Measurements from ENCODE around the gene NUCKS1. TPM values are rescaled to one million over a fixed set of nuclear protein-coding genes. Genes with fewer than 3 reads are reported as not detected.

Gene NUCKS1
- total RNA-seq, 1 experiment from 2014 or later = 237 TPM

DNA sequence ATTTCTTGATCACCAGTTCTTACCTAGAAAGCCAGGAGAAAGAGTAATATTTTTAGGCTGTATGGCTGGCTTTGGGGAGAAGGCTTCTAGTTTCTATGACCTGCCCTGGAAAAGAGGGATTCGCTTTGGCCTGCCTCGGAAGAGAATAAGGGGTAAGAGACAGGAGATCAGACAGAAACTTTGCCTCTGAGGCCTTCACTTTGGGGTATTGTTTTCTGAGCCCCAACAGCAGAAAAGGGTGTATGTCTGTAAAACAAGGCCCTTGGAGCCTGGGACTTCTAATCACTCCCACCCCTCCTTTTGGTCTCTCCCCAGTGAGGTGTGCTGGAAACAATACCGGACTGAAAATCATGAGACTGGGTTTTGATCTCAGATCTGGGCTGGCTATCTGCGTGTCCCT, 74.7 kb downstream of the NUCKS1 start:
- no peak for TF ChIP-seq TCF7L2 (IDR thresholded peaks at IDR 0.05; ENCODE audit: borderline replicate concordance, extremely low read depth, insufficient read depth, insufficient read length)
- TF ChIP-seq ZNF274 (IDR thresholded peaks at IDR 0.05; ENCODE audit: low read depth, low read length) = no peak
- no peak for TF ChIP-seq YY1 (IDR thresholded peaks at IDR 0.05; ENCODE audit: extremely low read depth, insufficient replicate concordance, low read depth, low read length)
- TF ChIP-seq ZFX (IDR thresholded peaks at IDR 0.05) = no peak
- no peak for TF ChIP-seq EZH2 (IDR thresholded peaks at IDR 0.05)
- no peak for TF ChIP-seq JUND (IDR thresholded peaks at IDR 0.05)
- TF ChIP-seq, protein P1, sequence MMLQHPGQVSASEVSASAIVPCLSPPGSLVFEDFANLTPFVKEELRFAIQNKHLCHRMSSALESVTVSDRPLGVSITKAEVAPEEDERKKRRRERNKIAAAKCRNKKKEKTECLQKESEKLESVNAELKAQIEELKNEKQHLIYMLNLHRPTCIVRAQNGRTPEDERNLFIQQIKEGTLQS (IDR thresholded peaks at IDR 0.05) = no peak
- TF ChIP-seq, protein P2, sequence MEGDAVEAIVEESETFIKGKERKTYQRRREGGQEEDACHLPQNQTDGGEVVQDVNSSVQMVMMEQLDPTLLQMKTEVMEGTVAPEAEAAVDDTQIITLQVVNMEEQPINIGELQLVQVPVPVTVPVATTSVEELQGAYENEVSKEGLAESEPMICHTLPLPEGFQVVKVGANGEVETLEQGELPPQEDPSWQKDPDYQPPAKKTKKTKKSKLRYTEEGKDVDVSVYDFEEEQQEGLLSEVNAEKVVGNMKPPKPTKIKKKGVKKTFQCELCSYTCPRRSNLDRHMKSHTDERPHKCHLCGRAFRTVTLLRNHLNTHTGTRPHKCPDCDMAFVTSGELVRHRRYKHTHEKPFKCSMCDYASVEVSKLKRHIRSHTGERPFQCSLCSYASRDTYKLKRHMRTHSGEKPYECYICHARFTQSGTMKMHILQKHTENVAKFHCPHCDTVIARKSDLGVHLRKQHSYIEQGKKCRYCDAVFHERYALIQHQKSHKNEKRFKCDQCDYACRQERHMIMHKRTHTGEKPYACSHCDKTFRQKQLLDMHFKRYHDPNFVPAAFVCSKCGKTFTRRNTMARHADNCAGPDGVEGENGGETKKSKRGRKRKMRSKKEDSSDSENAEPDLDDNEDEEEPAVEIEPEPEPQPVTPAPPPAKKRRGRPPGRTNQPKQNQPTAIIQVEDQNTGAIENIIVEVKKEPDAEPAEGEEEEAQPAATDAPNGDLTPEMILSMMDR (IDR thresholded peaks at IDR 0.05 in 2 of 3, conservative IDR thresholded peaks at IDR 0.05 in 1 of 3; ENCODE audit: borderline replicate concordance in 1 of 3, insufficient read depth in 1 of 3, low read depth in 2 of 3, low read length in 2 of 3) = no peak
- no peak for TF ChIP-seq CEBPB (IDR thresholded peaks at IDR 0.05; ENCODE audit: low read depth)
- TF ChIP-seq ELF1 (IDR thresholded peaks at IDR 0.05; ENCODE audit: borderline replicate concordance, low read depth) = no peak
- no peak for TF ChIP-seq FOSL1 (IDR thresholded peaks at IDR 0.05; ENCODE audit: low read depth)
- TF ChIP-seq, protein P3, sequence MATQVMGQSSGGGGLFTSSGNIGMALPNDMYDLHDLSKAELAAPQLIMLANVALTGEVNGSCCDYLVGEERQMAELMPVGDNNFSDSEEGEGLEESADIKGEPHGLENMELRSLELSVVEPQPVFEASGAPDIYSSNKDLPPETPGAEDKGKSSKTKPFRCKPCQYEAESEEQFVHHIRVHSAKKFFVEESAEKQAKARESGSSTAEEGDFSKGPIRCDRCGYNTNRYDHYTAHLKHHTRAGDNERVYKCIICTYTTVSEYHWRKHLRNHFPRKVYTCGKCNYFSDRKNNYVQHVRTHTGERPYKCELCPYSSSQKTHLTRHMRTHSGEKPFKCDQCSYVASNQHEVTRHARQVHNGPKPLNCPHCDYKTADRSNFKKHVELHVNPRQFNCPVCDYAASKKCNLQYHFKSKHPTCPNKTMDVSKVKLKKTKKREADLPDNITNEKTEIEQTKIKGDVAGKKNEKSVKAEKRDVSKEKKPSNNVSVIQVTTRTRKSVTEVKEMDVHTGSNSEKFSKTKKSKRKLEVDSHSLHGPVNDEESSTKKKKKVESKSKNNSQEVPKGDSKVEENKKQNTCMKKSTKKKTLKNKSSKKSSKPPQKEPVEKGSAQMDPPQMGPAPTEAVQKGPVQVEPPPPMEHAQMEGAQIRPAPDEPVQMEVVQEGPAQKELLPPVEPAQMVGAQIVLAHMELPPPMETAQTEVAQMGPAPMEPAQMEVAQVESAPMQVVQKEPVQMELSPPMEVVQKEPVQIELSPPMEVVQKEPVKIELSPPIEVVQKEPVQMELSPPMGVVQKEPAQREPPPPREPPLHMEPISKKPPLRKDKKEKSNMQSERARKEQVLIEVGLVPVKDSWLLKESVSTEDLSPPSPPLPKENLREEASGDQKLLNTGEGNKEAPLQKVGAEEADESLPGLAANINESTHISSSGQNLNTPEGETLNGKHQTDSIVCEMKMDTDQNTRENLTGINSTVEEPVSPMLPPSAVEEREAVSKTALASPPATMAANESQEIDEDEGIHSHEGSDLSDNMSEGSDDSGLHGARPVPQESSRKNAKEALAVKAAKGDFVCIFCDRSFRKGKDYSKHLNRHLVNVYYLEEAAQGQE (IDR thresholded peaks at IDR 0.05; ENCODE audit: low read depth) = no peak
- no peak for TF ChIP-seq SRF (IDR thresholded peaks at IDR 0.05; ENCODE audit: low read depth)
- TF ChIP-seq, protein P4, sequence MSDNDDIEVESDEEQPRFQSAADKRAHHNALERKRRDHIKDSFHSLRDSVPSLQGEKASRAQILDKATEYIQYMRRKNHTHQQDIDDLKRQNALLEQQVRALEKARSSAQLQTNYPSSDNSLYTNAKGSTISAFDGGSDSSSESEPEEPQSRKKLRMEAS (IDR thresholded peaks at IDR 0.05) = no peak
- TF ChIP-seq, protein P5, sequence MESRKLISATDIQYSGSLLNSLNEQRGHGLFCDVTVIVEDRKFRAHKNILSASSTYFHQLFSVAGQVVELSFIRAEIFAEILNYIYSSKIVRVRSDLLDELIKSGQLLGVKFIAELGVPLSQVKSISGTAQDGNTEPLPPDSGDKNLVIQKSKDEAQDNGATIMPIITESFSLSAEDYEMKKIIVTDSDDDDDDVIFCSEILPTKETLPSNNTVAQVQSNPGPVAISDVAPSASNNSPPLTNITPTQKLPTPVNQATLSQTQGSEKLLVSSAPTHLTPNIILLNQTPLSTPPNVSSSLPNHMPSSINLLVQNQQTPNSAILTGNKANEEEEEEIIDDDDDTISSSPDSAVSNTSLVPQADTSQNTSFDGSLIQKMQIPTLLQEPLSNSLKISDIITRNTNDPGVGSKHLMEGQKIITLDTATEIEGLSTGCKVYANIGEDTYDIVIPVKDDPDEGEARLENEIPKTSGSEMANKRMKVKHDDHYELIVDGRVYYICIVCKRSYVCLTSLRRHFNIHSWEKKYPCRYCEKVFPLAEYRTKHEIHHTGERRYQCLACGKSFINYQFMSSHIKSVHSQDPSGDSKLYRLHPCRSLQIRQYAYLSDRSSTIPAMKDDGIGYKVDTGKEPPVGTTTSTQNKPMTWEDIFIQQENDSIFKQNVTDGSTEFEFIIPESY (IDR thresholded peaks at IDR 0.05; ENCODE audit: extremely low read depth, insufficient replicate concordance, low read length) = no peak
- TF ChIP-seq SP1 (IDR thresholded peaks at IDR 0.05; ENCODE audit: low read depth) = no peak
- no peak for TF ChIP-seq CBX3 (IDR thresholded peaks at IDR 0.05; ENCODE audit: low read depth)
- TF ChIP-seq POLR2A (IDR thresholded peaks at IDR 0.05; ENCODE audit: borderline replicate concordance, extremely low read depth, insufficient read depth, insufficient read length) = no peak
- H3K4me1 ChIP-seq (ENCODE audit: control insufficient read depth in 1 of 2, insufficient read depth in 2 of 2, low read length in 2 of 2) = peaks cover 32 to 48% of the 10 kb centered on the region in 2 experiments
- peaks cover 23% of the 10 kb centered on the region; the same call in 1 of the 2 replicates for H3K79me2 ChIP-seq (ENCODE audit: insufficient read depth, low read length)
- no peaks in the 10 kb centered on the region for H3K36me3 ChIP-seq (ENCODE audit: control insufficient read depth in 1 of 2, insufficient read depth in 2 of 2, low read length in 2 of 2)
- intact Hi-C loops (cut with micrococcal nuclease) = no loop called here
- ATAC-seq = no peak
- RAD21 ChIA-PET (ENCODE audit: low non-redundant PET in 1 of 2, low total read pairs in 2 of 2, uncharacterized antibody in 2 of 2, unreplicated experiment in 2 of 2) = no interaction called here
- H3K27ac ChIP-seq (ENCODE audit: low read depth, low read length) = no peak overlapping the region
- H2AFZ ChIP-seq (ENCODE audit: low read depth, low read length, poor library complexity, severe bottlenecking) = no peak overlapping the region
- no peak for DNase-seq (ENCODE audit: low read depth, low spot score)
- no peak overlapping the region for H3K4me2 ChIP-seq (ENCODE audit: low read length)
- no peaks in the 10 kb centered on the region for H3K9me3 ChIP-seq (ENCODE audit: control insufficient read depth in 1 of 2, insufficient read depth in 1 of 2, low read depth in 1 of 2, low read length in 2 of 2)
- H3K9me2 ChIP-seq (ENCODE audit: insufficient read depth) = no peaks in the 10 kb centered on the region
- BruUV-seq (replicated peaks) = no TSS peak
- POLR2A ChIA-PET = no interaction called here
- no peak overlapping the region for H3K9ac ChIP-seq (ENCODE audit: low read length)
- no peaks in the 10 kb centered on the region for H3K27me3 ChIP-seq (ENCODE audit: insufficient read depth, low read length)
- no peaks in the 10 kb centered on the region for H4K20me1 ChIP-seq (ENCODE audit: insufficient read depth)
- H3K4me3 ChIP-seq (replicated peaks in 1 of 2; ENCODE audit: low read depth in 1 of 2, low read length in 2 of 2) = no peak overlapping the region
- CTCF ChIA-PET = interaction anchor here (4.0 kb wide), 1 partner anchor 16 kb away, joined by 13 read pairs; no protein-coding TSS in a partner anchor
